HG03280 (cell line): ENCODE results near the gene TTLL3.

Experiments used
- ATAC-seq: cut with Tn5 transposase; IDR thresholded peaks from one replicate; pipeline ENCODE4 v1.9.1; 2021; ENCODE audit warnings: mild to moderate bottlenecking, moderate library complexity; ENCODE audit not compliant: unreplicated experiment

Gene TTLL3

GRCh38 chr3:9780458-9780812 is 29.6 kb upstream of the TTLL3 start:
- ATAC-seq = no peak

DNA sequence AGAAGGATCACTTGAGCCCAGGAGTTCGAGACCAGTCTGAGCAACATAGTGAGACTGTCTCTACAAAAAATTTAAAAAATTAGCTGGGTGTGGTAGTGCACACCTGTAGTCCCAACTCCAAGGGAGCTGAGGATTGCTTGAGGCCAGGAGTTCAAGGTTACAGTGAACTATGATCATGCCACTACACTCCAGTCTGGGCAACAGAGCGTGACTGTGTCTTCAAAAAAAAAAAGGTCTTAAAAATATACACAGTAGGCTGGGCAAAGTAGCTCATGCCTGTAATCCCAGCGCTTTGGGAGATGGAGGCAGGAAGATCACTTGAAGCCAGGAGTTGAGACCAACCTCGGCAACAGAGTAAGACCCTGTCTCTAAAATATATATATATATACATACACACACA is 29.2 kb upstream of the TTLL3 start:
- ATAC-seq = no peak

GRCh38 chr3:9781551-9781950 is 28.5 kb upstream of the TTLL3 start:
- no peak for ATAC-seq

DNA sequence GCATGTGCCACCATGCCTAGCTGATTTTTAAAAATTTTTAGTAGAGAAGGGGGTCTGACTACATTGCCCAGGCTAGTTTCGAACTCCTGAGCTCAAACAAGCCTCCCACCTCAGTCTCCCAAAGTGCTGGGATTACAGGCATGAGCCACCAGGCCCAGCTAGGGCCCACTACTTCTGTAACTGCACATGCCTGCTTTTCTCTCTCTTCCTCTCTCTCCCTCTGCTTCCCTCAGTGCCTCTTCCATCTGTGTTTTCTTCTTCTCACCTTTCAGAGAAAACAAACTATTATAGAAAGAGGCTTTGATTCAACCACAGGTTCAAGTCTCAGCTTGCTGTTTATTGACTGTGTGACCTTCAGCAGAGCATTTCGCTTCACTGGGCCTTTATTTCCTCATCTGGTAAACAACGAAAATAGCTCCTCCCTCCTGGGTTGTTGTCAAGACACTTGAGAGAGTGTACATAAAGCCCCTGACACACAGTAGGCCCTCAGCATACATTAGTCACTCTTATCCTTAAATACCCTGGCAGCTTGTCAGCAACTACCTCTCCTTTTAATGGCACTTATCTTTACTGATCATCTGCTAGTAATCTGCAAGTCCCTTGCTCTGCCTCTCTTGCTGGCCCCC is 28.0 kb upstream of the TTLL3 start:
- no peak for ATAC-seq

GRCh38 chr3:9782770-9783169 is 27.3 kb upstream of the TTLL3 start:
- ATAC-seq = no peak

DNA sequence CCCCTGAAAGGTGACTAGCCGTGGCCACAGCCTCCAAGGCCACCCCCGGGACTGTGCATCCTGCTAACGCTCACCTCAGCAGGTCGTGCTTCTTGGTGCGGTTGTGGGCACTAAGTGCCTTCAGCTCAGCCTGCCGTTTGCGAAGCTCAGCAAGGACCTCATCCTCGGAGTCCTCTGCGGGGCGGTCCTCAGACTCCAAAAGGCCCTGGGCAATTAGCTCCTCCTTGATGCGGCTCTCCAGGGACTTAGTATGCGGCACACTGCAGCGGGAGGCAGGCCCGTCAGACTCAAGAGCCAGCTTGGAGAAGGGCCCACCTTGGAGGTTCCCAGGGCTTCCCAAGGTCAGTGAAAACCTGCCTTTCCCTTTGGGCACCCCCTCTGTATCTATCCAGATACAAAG is 26.1 kb upstream of the TTLL3 start:
- no peak for ATAC-seq

- ATAC-seq = no peak
Observed at GRCh38 chr3:9784965-9785364, 25.1 kb upstream of the TTLL3 start.

DNA sequence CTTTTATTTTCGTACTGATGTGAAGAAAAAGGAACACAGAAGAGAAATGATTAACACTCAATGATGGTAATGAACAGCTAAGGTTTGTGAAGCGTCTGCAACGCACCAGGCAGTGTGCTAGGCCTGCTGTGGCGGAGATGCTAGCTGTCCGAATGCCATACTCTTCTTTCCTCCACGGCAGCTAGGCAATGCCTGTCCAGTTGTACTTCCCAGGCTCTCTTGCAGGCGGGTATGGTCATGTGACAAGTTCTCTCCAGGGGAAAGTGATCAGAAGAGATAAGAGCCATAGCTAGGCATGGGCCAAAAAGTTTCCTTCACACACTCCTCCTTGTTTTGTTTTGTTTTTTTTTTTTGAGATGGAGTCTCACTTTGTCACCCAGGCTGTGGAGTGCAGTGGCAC is 24.5 kb upstream of the TTLL3 start:
- no peak for ATAC-seq

DNA sequence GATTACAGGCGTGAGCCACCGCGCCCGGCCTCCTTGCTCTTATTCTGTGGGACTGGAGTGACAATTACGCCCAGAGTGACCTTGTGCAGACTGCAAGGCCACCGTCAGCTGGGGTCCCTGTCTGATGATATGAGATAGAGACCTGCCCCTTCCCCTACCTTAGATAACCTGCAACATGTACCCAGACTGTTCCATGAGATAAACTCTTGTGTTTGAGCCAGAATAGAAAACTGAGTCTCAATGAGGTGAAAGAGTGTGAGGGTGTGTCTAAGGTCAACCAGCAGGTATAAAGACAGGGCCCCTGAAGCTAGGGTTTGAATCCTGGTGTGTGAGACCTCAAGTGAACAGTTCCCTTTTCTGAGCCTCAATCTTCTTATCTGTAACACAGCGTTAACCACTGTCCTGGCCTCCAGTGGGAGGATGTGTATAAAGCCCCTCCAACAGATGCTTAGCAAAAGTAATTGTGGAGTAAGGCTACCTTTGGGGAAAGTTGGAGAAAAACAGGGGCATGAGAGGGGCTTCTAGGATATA is 23.8 kb upstream of the TTLL3 start:
- no peak for ATAC-seq

DNA sequence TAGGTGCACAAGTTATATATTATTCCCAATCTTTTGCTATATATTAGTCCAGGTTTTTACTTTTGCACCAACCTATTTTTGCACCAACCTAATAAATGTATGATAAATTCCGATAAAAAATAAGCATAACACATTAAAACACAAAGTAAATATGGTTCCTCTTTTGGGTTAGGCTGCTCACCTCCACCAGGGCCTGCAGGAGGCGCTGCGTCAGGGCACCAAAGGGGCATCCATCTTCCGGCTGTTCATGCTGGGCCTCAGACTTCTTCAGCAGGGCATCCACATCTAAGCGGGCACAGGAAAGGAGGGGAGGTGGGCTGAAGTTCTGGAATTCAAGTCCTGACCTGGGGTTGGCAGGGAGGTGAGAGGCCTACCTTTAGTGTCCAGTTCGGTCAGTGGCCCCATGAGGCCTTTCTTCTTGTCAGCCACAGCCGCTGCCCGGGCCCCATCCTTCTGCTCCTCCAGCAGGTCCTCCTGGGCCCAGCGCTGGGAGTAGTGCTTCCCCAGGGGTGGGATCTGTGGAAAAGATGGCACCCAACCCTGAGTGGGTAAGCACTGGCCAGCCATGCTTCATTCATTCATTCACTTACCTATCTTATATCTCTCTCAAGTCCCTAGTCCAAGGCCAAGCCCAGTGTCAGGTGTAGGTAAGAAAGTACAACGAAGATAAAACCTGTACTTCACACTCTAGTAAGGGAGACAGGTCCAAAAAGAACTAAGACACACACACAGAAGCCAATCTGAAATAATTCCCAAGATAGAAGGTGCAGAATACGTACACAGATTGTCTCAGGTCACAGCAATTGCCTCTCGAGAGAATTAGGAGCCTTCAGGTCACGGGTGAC is 23.0 kb upstream of the TTLL3 start:
- no peak for ATAC-seq

GRCh38 chr3:9787714-9788113 is 22.3 kb upstream of the TTLL3 start:
- no peak for ATAC-seq

DNA sequence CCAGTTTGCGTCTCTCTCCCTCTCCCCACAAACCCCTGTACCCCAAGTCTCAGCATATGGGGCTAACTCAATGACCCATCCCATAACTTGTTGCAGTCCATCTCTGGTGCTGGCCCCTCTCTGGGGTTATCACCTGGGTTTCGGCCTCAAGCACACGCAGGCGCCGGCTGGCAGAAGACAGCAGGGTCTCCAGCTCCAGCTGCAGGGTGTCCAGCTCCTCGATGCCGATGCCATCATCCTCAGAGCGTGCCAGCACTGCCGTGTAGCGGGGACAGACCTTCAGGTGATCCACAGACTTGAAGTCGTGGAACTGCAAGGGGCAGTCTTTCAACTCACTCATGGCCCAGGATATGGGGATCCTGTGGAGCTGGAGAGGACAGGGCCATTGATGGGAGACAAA is 18.9 kb upstream of the TTLL3 start:
- no peak for ATAC-seq

- ATAC-seq = no peak
Observed at GRCh38 chr3:9791790-9792404, 18.2 kb upstream of the TTLL3 start.

- ATAC-seq = peak; percentile 84
Observed at GRCh38 chr3:9792405-9793160, 17.5 kb upstream of the TTLL3 start, which contains the start of the genes ARPC4 and TADA3. TSS of gene ARPC4 (plus strand) at chr3:9793082. CDS start at chr3:9793122, 40 bp downstream. TSS of gene TADA3 (minus strand) at chr3:9792473. CDS start at chr3:9791466, 1,007 bp downstream.

DNA sequence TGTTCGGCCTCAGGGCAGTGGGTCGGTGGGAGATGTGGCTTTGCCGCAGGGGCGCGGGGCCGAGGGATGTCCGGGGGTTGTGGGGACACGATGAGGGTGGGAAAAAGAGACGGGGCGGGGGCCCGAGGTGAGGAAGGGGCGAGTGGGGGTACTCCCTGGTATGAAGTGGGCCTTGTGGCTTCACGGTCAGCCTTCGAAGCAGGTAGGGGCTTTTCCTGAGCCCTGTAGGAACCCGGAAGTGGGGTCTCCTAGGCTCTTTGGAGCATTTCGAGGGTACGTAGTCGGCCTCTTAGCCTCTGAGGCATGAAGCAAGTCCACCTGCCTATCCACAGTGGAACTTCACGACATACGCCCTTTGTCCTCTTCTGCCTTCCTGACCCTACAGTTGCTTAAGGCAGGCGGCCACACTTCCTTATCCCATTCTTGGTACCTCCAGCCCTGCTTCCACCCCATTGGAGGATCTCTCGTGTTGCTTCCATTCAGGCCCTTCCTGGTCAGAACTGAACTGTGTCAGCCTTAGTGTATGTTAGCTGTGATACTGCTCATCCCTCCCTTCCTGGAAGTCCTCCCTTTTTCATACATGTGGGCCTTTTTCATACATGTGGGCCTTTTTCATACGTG is 16.8 kb upstream of the TTLL3 start:
- no peak for ATAC-seq

GRCh38 chr3:9794400-9794799 is 15.7 kb upstream of the TTLL3 start:
- no peak for ATAC-seq

GRCh38 chr3:9795207-9795606 is 14.9 kb upstream of the TTLL3 start:
- ATAC-seq = no peak

GRCh38 chr3:9797196-9797945 is 12.7 kb upstream of the TTLL3 start:
- ATAC-seq = no peak

GRCh38 chr3:9800529-9800928 is 9.5 kb upstream of the TTLL3 start:
- no peak for ATAC-seq

- no peak for ATAC-seq
Observed at GRCh38 chr3:9803494-9803893, 6.6 kb upstream of the TTLL3 start.
